ENCODE results near the gene TMC6.
"Not testable (repeated sequence)": the region's sequence is repeated elsewhere in the genome, so short reads cannot be mapped to it uniquely, and the experiment has no call there.

Gene TMC6

GRCh38 chr17:78154903-78155811 is 26.6 kb upstream of the TMC6 start:
- DNase-seq: no peak

- no peak for DNase-seq
These were observed 23.0 kb upstream of the TMC6 start for GRCh38 chr17:78151514-78152008.

- DNase-seq: no peak
These were observed 19.9 kb upstream of the TMC6 start for GRCh38 chr17:78148286-78149016.

- DNase-seq: no peak
These were observed 18.9 kb upstream of the TMC6 start for GRCh38 chr17:78147315-78147998.

DNA sequence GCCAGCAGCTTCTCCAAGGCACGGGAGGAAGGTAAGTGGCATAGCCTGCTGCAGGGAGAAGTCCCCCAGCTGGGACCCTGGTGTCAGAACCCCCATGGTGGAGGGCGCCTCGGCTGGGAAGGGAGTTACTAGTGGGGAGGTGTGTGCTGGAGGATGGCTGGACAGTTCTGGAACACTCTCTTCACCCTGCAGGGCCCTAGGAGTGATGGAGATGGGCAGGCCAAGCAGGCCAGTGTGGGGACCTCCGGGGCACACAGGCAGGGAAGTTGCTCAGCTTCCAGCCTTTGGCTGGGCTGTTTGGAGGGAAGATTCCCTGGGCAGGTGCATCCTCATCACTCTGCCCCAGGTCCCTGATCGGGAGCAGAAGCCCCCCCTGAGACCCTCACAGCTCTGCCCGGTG is 18.3 kb upstream of the TMC6 start:
- no peak for DNase-seq

GRCh38 chr17:78146471-78146869 is 17.9 kb upstream of the TMC6 start:
- no peak for DNase-seq

DNA sequence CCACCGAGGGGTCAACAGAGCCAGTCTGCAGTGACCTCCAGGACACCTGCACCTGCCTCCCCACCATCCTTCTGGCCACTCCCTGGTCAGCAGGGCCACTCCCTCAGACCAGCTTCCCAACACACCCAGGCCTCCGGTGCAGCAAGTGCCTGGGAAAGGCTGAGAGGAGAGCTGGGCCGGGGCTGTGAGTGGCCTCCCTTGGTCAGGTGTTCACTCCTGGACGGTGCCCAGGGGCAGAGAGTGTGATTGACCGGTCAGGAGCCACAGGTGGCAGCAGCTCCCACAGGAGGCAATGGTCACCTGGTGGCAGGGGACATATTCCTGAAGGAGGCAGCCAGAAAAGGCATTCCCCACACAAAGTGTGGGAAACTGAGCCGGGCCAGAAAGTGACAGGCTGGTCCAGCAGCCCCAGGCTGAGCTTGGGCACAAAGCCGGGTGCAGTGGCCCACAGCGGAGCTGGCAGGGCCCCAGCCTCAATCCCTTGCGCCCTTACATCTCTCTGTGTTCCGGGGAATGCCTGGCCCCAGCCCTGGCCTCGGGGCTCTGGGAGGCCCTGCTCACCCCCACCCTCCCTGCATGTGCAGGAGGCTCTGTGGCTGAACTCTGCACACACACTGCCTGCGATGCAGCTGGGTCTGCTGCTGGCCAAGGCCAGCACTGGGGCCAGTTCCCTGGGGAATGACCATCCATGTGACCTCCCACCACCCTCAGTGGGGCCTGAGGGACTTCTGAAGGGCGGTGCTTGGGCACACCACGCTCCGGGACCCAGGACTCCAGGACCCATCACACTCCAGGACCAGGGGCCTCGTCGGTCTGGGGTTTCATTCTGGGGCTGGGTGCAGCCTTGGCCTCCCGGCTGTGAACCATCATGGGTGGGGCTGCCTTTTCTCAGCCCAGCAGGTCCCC is 16.4 kb upstream of the TMC6 start:
- DNase-seq: no peak

DNA sequence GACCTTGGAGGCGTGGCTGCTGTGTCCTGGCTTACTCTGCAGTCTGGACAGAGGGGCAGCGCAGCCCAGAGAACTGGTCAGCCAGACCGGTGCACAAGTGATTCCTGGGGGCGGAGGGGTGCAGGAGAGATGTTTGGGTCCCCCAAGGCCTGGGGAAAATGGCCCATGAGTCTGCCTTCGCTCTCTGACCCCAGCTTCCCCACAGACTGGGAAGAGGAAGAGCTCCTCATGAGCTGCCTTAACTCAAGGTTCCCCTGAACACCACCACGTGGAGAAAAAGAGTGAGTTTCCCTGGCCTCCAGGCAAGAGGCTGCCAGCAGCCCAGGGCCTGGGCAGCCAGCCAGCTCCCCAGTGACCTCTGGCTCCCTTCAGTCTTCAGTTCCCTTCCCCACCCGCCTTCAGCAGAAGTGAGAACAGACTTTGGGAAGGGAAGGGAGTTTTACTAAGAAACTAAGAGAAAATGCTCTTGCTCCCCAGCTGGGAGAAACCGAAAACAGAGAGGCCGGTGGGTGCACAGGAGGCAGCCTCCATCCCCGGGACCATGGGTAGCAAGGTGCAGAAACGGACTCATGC is 15.7 kb upstream of the TMC6 start:
- DNase-seq: no peak

GRCh38 chr17:78143214-78144146 is 14.9 kb upstream of the TMC6 start:
- DNase-seq: no peak

- no peak for DNase-seq
These were observed 13.7 kb upstream of the TMC6 start for GRCh38 chr17:78142119-78142861.

- no peak for DNase-seq
These were observed 13.0 kb upstream of the TMC6 start for GRCh38 chr17:78141437-78142118.

GRCh38 chr17:78140169-78141051 is 11.9 kb upstream of the TMC6 start:
- DNase-seq: peak; percentile 93

GRCh38 chr17:78139861-78140168 is 11.3 kb upstream of the TMC6 start:
- not testable (repeated sequence) for DNase-seq

GRCh38 chr17:78138204-78139060 is 9.9 kb upstream of the TMC6 start:
- DNase-seq: no peak

DNA sequence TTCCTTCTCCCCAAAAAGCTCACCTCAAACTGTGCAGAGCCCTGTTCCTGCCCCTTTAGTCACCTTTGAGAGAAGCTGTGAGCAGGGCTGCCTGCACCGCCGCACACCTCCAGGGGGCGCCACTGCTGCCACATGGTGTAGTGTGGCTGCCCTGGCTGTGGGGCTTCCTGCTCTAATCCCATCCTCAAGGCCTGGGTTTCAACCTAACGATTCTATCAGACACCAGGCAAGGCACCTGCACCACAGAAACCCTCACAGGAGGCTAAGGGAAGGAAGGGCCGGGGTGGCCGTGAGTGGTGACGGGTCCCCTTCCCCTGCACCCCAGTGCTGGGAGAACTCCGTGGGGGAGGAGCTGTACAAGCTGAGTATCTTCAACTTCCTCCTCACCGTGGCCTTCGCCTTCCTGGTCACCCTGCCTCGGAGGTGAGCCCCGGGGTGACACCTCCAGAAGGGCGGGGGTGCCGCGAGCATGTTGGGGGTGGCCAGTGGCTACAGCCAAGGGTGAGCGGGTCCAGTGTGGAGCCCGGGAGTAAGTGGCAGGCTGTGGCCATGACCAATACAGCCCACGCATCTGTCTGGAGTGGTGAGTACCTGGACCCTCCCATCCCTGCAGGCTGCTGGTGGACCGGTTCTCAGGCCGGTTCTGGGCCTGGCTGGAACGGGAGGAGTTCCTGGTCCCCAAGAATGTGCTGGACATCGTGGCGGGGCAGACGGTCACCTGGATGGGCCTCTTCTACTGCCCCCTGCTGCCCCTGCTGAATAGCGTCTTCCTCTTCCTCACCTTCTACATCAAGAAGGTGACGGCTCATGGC is 9.0 kb upstream of the TMC6 start:
- DNase-seq: no peak

DNA sequence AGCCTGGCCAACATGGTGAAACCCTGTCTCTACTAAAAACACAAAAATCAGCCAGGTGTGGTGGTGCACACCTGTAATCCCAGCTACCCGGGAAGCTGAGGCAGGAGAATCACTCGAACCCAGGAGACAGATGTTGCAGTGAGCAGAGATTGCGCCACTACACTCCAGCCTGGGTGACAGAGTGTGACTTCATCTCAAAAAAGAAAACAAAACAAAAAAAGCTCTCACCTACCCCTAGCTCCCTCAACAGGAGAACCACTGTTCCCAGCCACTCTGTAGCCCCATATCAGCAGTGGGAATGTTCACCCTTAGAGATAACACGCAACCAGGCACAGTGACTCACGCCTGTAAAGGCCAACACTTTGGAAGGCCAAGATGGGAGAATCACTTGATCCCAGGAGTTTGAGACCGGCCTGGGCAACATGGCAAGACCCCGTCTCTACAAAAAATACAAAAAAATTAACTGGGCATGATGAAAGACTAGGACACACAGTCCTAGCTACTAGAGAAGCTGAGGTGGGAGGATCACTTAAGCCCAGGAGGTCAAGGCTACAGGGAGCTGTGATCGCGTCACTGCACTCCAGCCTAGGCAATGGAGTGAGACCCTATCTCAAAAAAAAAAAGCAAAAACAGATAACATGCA is 7.4 kb upstream of the TMC6 start:
- DNase-seq: no peak
